Fibroblast of lung (primary cell): ENCODE results near the gene XYLT1. TPM values are rescaled to one million over a fixed set of nuclear protein-coding genes. Genes with fewer than 3 reads are reported as not detected.

Source experiments
- DNase-seq, 2 donors: peaks; one replicate each; pipeline versions ENCODE4 v3.0.0 to v3.0.0-alpha.2; 2010; ENCODE audit warnings: low read depth in 2 of 2
- H2AFZ ChIP-seq: 2 replicates; pipeline ENCODE4 v1.5.1; 2012; ENCODE audit warnings: low read length, control low read depth, inconsistent platforms
- H3K27ac ChIP-seq: 2 replicates; pipeline ENCODE4 v1.5.1; 2011; ENCODE audit warnings: low read length, control low read depth; ENCODE audit not compliant: insufficient read depth
- H3K27me3 ChIP-seq: 2 replicates; pipeline ENCODE4 v1.5.1; 2011; ENCODE audit warnings: mild to moderate bottlenecking, low read length; ENCODE audit not compliant: control insufficient read depth, insufficient read depth
- H3K36me3 ChIP-seq: 2 replicates; pipeline ENCODE4 v1.5.1; 2011; ENCODE audit warnings: low read length; ENCODE audit not compliant: control insufficient read depth, insufficient read depth
- H3K4me1 ChIP-seq: 2 replicates; pipeline ENCODE4 v1.5.1; 2011; ENCODE audit warnings: low read length; ENCODE audit not compliant: control insufficient read depth, insufficient read depth; ENCODE audit errors: extremely low read depth
- H3K4me2 ChIP-seq: 2 replicates; pipeline ENCODE4 v1.5.1; 2011; ENCODE audit warnings: low read length, control low read depth; ENCODE audit not compliant: insufficient read depth; ENCODE audit errors: extremely low read depth
- H3K4me3 ChIP-seq, 4 experiments: fragments of 200-600 bp in 1 of 4; sonication (generic) in 1 of 4; replicated peaks in 1 of 4; 2 replicates each; pipeline ENCODE4 v1.5.1; 2011 to 2016; ENCODE audit warnings: low read length in 4 of 4, low read depth in 3 of 4, mild to moderate bottlenecking in 3 of 4, control low read depth in 2 of 4, inconsistent platforms in 1 of 4, mixed read lengths in 1 of 4; ENCODE audit not compliant: insufficient read depth in 1 of 4; ENCODE audit errors: control extremely low read depth in 1 of 4
- H3K79me2 ChIP-seq: 2 replicates; pipeline ENCODE4 v1.5.1; 2012; ENCODE audit warnings: mild to moderate bottlenecking, low read length, inconsistent platforms; ENCODE audit not compliant: control insufficient read depth, insufficient read depth
- H3K9ac ChIP-seq: 2 replicates; pipeline ENCODE4 v1.5.1; 2011; ENCODE audit warnings: mild to moderate bottlenecking, low read length, control low read depth; ENCODE audit not compliant: insufficient read depth
- H3K9me3 ChIP-seq: 2 replicates; pipeline ENCODE4 v1.5.1; 2012; ENCODE audit warnings: low read depth, low read length; ENCODE audit not compliant: control insufficient read depth, insufficient read depth
- H4K20me1 ChIP-seq: 2 replicates; pipeline ENCODE4 v1.5.1; 2011; ENCODE audit warnings: low read length; ENCODE audit not compliant: control insufficient read depth, insufficient read depth; ENCODE audit errors: extremely low read depth
- CTCF ChIP-seq, 2 donors: IDR thresholded peaks in 1 of 2; conservative IDR thresholded peaks in 1 of 2; 1 replicate in 1 of 2; 2 replicates in 1 of 2; pipeline ENCODE4 v1.5.1; 2011 to 2012; ENCODE audit warnings: low read length in 2 of 2, control low read depth in 1 of 2, inconsistent platforms in 1 of 2, low read depth in 1 of 2, mild to moderate bottlenecking in 1 of 2
- EZH2 ChIP-seq: IDR thresholded peaks from 2 replicates; pipeline ENCODE4 v1.5.1; 2012; ENCODE audit warnings: low read length, control low read depth, mild to moderate bottlenecking; ENCODE audit errors: missing control alignments
- polyA minus RNA-seq: library from RNA; depleted of rRNA, polyadenylated mRNA; stranded (reverse); fragments of >200 nt; gene quantifications from 2 replicates; pipeline ENCODE4 v1.2.3, GENCODE V29; 2011; ENCODE audit warnings: low replicate concordance
- polyA plus RNA-seq, 2 donors: library from polyadenylated mRNA; depleted of rRNA in 1 of 2; stranded (reverse) in 1 of 2; unstranded in 1 of 2; fragments of >200 nt; gene quantifications; 2 replicates each; pipeline ENCODE4 v1.2.1, GENCODE V29; 2011 to 2012; ENCODE audit warnings: missing spikeins in 1 of 2
- total RNA-seq: library from RNA; depleted of rRNA; stranded (reverse); fragments of >200 nt; gene quantifications from 2 replicates; pipeline ENCODE4 v1.2.1, GENCODE V29; 2014

The XYLT1 gene
- total RNA-seq (12.3 and 21.8 TPM in 2 replicates), polyA plus RNA-seq (9.3 and 13.9 TPM in 2 replicates), polyA minus RNA-seq (46.8 and 86.3 TPM in 2 replicates)
- 8.3 and 9.9 TPM in 2 replicates for polyA plus RNA-seq (2012)

GRCh38 chr16:17470908-17471718, at the start of gene XYLT1:
TSS of gene XYLT1 (minus strand) at chr16:17470960. CDS start at chr16:17470796, 164 bp downstream.
- peak within 1 kb of the TSS; percentile 92 for H3K27ac ChIP-seq
- H3K27me3 ChIP-seq, result no peaks in the 10 kb centered on the region
- H3K4me3 ChIP-seq, result peak within 1 kb of the TSS; percentile 71 to 85 (median 78)
- no peaks in the 10 kb centered on the region for H4K20me1 ChIP-seq
- no peak for TF ChIP-seq CTCF (conservative IDR thresholded peaks at IDR 0.05 in 1 of 2, IDR thresholded peaks at IDR 0.05 in 1 of 2; ENCODE audit: low read depth in 1 of 2, low read length in 2 of 2)
- TF ChIP-seq EZH2, result no peak
- H3K4me1 ChIP-seq, result peaks cover 20% of the 10 kb centered on the region
- peak within 1 kb of the TSS; percentile 86 for H3K4me2 ChIP-seq
- H3K9me3 ChIP-seq, result no peaks in the 10 kb centered on the region
- H3K79me2 ChIP-seq, result peaks cover 26% of the 10 kb centered on the region
- H2AFZ ChIP-seq, result peak within 1 kb of the TSS; percentile 43
- H3K36me3 ChIP-seq, result no peaks in the 10 kb centered on the region
- peak within 1 kb of the TSS; percentile 50 for H3K9ac ChIP-seq
- peak; percentile 95 to 96 for DNase-seq

GRCh38 chr16:17520111-17520510, 49.4 kb upstream of the XYLT1 start:
- H3K9ac ChIP-seq, result no peak overlapping the region
- H3K9me3 ChIP-seq, result no peaks in the 10 kb centered on the region
- H3K4me3 ChIP-seq, result no peak overlapping the region
- H2AFZ ChIP-seq, result no peak overlapping the region
- H3K4me2 ChIP-seq, result no peak overlapping the region
- H3K4me1 ChIP-seq, result peaks cover 28% of the 10 kb centered on the region
- H3K79me2 ChIP-seq, result no peaks in the 10 kb centered on the region
- H4K20me1 ChIP-seq, result no peaks in the 10 kb centered on the region
- no peak for DNase-seq
- H3K27ac ChIP-seq, result no peak overlapping the region
- H3K36me3 ChIP-seq, result no peaks in the 10 kb centered on the region
- TF ChIP-seq CTCF (conservative IDR thresholded peaks at IDR 0.05 in 1 of 2, IDR thresholded peaks at IDR 0.05 in 1 of 2; ENCODE audit: low read depth in 1 of 2, low read length in 2 of 2), result no peak
- TF ChIP-seq EZH2, result no peak
- no peaks in the 10 kb centered on the region for H3K27me3 ChIP-seq

- Histone ChIP-seq H3K4me2 (peak overlapping the region; percentile 88), H3K27ac (peak overlapping the region; percentile 69), H4K20me1 (no peaks in the 10 kb centered on the region), H3K9me3 (no peaks in the 10 kb centered on the region), H3K4me3 (no peak overlapping the region), H2AFZ (no peak overlapping the region), H3K4me1 (peaks cover 28% of the 10 kb centered on the region), H3K9ac (no peak overlapping the region), H3K36me3 (no peaks in the 10 kb centered on the region), H3K79me2 (no peaks in the 10 kb centered on the region), H3K27me3 (no peaks in the 10 kb centered on the region)
- no peak for TF ChIP-seq EZH2
- no peak for TF ChIP-seq CTCF (conservative IDR thresholded peaks at IDR 0.05 in 1 of 2, IDR thresholded peaks at IDR 0.05 in 1 of 2; ENCODE audit: low read depth in 1 of 2, low read length in 2 of 2)
- peak; percentile 32 to 82 for DNase-seq
Observed at GRCh38 chr16:17519101-17519955, 48.6 kb upstream of the XYLT1 start.
